GM06990 (cell line): ENCODE data around the gene SOHLH2.

ENCODE experiments used
- DNase-seq: peaks from one replicate; pipeline ENCODE4 v3.0.0-alpha.2; 2011; ENCODE audit not compliant: insufficient read length; ENCODE audit errors: extremely low read depth
- H3K27me3 ChIP-seq: replicated peaks from 2 replicates; pipeline ENCODE4 v1.6.0; 2011; ENCODE audit warnings: low read length; ENCODE audit not compliant: control insufficient read depth, insufficient read depth
- H3K36me3 ChIP-seq: 2 replicates; pipeline ENCODE4 v1.5.1; 2011; ENCODE audit warnings: low read length; ENCODE audit not compliant: control insufficient read depth, insufficient read depth
- H3K4me3 ChIP-seq: replicated peaks from 2 replicates; pipeline ENCODE4 v1.5.1; 2011; ENCODE audit warnings: low read depth, mild to moderate bottlenecking, control low read depth, low read length
- CTCF ChIP-seq: IDR thresholded peaks from 2 replicates; pipeline ENCODE4 v1.5.1; 2011; ENCODE audit warnings: low read length, control low read depth, mild to moderate bottlenecking, inconsistent platforms; ENCODE audit not compliant: insufficient read depth, poor library complexity, severe bottlenecking

Gene SOHLH2

GRCh38 chr13:36183901-36184300 is 30.5 kb downstream of the SOHLH2 start:
- no peak for DNase-seq
- Histone ChIP-seq H3K4me3 (no peak overlapping the region), H3K27me3 (no peaks in the 10 kb centered on the region), H3K36me3 (no peaks in the 10 kb centered on the region)
- TF ChIP-seq CTCF, result no peak

GRCh38 chr13:36175621-36176020 is 38.7 kb downstream of the SOHLH2 start:
- no peak for TF ChIP-seq CTCF
- Histone ChIP-seq H3K36me3 (no peaks in the 10 kb centered on the region), H3K27me3 (no peaks in the 10 kb centered on the region), H3K4me3 (no peak overlapping the region)
- DNase-seq, result no peak

GRCh38 chr13:36174923-36175322 is 39.4 kb downstream of the SOHLH2 start:
- Histone ChIP-seq H3K4me3 (no peak overlapping the region), H3K36me3 (no peaks in the 10 kb centered on the region), H3K27me3 (no peaks in the 10 kb centered on the region)
- no peak for TF ChIP-seq CTCF
- no peak for DNase-seq

- no peak for TF ChIP-seq CTCF
- DNase-seq, result no peak
- Histone ChIP-seq H3K36me3 (no peaks in the 10 kb centered on the region), H3K27me3 (no peaks in the 10 kb centered on the region), H3K4me3 (no peak overlapping the region)
Measured at GRCh38 chr13:36173571-36174322, 40.6 kb downstream of the SOHLH2 start.

GRCh38 chr13:36166046-36166445 is 48.3 kb downstream of the SOHLH2 start:
- no peaks in the 10 kb centered on the region for H3K36me3 ChIP-seq

More at GRCh38 chr13:36166046-36166445, 48.3 kb downstream of the SOHLH2 start:
- no peak for DNase-seq
- TF ChIP-seq CTCF, result no peak
- Histone ChIP-seq H3K4me3 (no peak overlapping the region), H3K27me3 (no peaks in the 10 kb centered on the region)
